Progenitor cell of endocrine pancreas (in vitro differentiated cells): Measurements from ENCODE around the gene CCDC92. TPM values are rescaled to one million over a fixed set of nuclear protein-coding genes. Genes with fewer than 3 reads are reported as not detected.
"Not testable (repeated sequence)": the region's sequence is repeated elsewhere in the genome, so short reads cannot be mapped to it uniquely, and the experiment has no call there.

ENCODE experiments used
- DNase-seq: peaks from one replicate; pipeline ENCODE4 v3.0.0; 2021; ENCODE audit warnings: low spot score; ENCODE audit not compliant: unreplicated experiment
- H3K27ac Mint-ChIP-seq: 2 replicates; pipeline ENCODE4 v1.8.0; 2021; ENCODE audit warnings: mild to moderate bottlenecking, moderate library complexity, mixed read lengths
- H3K27me3 Mint-ChIP-seq: 2 replicates; pipeline ENCODE4 v1.8.0; 2021; ENCODE audit warnings: mixed read lengths
- H3K36me3 Mint-ChIP-seq: 2 replicates; pipeline ENCODE4 v1.8.0; 2022; ENCODE audit warnings: mixed read lengths; ENCODE audit not compliant: insufficient read depth
- H3K4me1 Mint-ChIP-seq: 2 replicates; pipeline ENCODE4 v1.8.0; 2021; ENCODE audit warnings: low read depth, mixed read lengths
- H3K4me3 Mint-ChIP-seq: 2 replicates; pipeline ENCODE4 v1.8.0; 2021; ENCODE audit warnings: low read depth, mild to moderate bottlenecking, moderate library complexity, mixed read lengths
- H3K9me3 Mint-ChIP-seq: 2 replicates; pipeline ENCODE4 v1.8.0; 2021; ENCODE audit warnings: low read depth, mixed read lengths
- CTCF ChIP-seq: fragments of 200-600 bp; sonication (generic); IDR thresholded peaks from one replicate; pipeline ENCODE4 v1.5.0; 2021; ENCODE audit warnings: antibody characterized with exemption, mild to moderate bottlenecking; ENCODE audit not compliant: unreplicated experiment
- total RNA-seq: library from RNA; stranded (reverse); gene quantifications from 2 replicates; pipeline ENCODE4 v1.2.1, GENCODE V29; 2021

The CCDC92 gene
- total RNA-seq, 1 donor from 2014 or later, result 59.1 TPM

GRCh38 chr12:123948401-123948795 is 24.2 kb downstream of the CCDC92 start:
- DNase-seq, result no peak
- peaks cover 1% of the 10 kb centered on the region for H3K4me1 Mint-ChIP-seq
- H3K27ac Mint-ChIP-seq, result no peak overlapping the region
- TF ChIP-seq CTCF, result no peak
- peaks cover 8% of the 10 kb centered on the region for H3K9me3 Mint-ChIP-seq
- H3K27me3 Mint-ChIP-seq, result no peaks in the 10 kb centered on the region
- peaks cover 37% of the 10 kb centered on the region for H3K36me3 Mint-ChIP-seq
- H3K4me3 Mint-ChIP-seq, result no peak overlapping the region

DNA sequence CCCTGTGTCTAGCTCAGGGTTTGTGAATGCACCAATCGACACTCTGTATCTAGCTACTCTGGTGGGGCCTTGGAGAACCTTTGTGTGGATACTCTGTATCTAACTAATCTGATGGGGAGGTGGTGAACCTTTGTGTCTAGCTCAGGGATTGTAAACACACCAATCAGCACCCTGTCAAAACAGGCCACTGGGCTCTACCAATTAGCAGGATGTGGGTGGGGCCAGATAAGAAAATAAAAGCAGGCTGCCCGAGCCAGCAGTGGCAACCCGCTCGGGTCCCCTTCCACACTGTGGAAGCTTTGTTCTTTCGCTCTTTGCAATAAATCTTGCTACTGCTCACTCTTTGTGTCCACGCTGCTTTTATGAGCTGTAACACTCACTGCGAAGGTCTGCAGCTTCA is 25.1 kb downstream of the CCDC92 start:
- Mint-ChIP-seq H3K36me3 (peaks cover 42% of the 10 kb centered on the region), H3K27ac (peak overlapping the region; percentile 7)
- H3K4me1 Mint-ChIP-seq, DNase-seq, H3K4me3 Mint-ChIP-seq, H3K27me3 Mint-ChIP-seq, H3K9me3 Mint-ChIP-seq: not testable (repeated sequence)

DNA sequence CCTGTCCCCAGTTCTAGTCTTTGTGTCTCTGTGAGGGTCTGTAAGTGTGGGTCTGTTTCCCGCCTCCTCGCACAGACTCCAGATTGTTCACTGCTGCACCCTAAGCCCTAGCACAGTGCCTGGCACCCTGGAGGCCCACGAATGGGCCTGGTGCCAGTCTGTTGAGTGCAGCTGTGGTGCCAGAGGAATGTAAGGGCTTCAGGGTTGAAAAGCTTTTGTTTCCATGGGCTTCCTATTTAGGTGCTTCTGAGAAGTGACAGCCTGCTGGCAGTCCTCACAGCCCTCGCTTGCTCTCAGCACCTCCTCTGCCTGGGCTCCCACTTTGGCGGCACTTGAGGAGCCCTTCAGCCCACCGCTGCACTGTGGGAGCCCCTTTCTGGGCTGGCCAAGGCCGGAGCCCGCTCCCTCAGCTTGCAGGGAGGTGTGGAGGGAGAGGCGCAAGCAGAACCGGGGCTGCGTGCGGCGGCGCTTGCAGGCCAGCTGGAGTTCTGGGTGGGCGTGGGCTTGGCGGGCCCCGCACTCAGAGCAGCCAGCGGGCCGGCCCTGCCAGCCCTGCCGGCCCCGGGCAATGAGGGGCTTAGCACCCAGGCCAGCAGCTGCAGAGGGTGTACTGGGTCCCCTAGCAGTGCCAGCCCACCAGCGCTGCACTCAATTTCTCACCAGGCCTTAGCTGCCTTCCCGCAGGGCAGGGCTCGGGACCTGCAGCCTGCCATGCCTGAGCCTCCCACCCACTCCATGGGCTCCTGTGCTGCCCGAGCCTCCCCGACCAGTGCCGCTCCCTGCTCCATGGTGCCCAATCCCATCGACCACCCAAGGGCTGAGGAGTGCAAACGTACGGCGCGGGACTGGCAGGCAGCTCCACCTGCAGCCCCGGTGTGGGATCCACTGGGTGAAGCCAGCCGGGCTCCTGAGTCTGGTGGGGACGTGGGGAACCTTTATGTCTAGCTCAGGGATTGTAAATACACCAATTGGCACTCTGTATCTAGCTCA is 25.8 kb downstream of the CCDC92 start:
- not testable (repeated sequence) for DNase-seq, H3K4me1 Mint-ChIP-seq, H3K4me3 Mint-ChIP-seq, H3K27ac Mint-ChIP-seq, H3K27me3 Mint-ChIP-seq, H3K9me3 Mint-ChIP-seq
- H3K36me3 Mint-ChIP-seq, result peaks cover 49% of the 10 kb centered on the region

- Mint-ChIP-seq H3K9me3 (peaks cover 8% of the 10 kb centered on the region), H3K27me3 (no peaks in the 10 kb centered on the region), H3K36me3 (peaks cover 55% of the 10 kb centered on the region), H3K4me1 (peaks cover 1% of the 10 kb centered on the region), H3K4me3 (no peak overlapping the region), H3K27ac (no peak overlapping the region)
- no peak for TF ChIP-seq CTCF
- DNase-seq, result no peak
Measured at GRCh38 chr12:123946152-123946515, 26.5 kb downstream of the CCDC92 start.

DNA sequence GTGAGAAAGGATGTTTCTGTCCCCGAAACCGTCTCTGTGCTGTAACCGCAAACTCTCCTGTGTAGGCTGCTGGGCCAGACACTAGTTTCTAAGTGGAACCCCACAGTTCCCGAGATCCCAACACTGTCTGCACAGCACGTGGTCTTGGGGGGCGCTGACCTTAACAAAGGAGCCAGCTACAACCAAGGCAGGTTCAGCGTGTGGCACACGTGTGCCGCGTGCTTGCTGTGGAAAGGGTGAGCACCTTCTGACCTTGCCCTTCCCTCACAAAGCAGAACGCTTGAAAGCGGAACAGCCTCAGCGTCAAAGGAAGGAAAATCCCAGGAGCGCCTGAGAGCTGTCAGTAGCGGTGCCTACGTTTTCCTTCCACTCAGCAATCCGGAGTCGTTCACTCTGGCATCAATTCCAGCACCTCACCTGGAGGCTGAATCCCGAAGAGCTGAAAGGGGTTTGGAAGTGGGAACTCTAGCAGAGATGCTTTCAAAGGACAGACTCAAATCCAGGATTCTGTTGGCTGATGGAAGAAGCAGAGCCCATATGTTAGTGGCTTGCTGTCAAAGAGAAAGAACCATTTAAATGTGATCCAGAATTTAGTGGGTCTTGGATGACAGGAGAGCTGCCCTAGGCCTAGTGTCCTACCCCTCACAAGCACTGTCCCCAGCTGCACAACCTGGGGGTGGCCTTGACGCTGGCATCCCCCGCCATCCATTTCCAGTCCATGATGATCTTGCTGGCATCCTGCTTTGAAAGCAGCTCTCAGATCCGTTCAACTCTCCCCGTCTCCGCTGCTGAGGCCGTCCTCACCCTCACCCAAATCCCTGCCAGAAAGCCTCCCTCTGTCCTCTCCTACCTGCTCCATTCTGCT is 27.1 kb downstream of the CCDC92 start:
- no peaks in the 10 kb centered on the region for H3K27me3 Mint-ChIP-seq
- H3K9me3 Mint-ChIP-seq, result peaks cover 8% of the 10 kb centered on the region
- no peak for DNase-seq
- peaks cover 55% of the 10 kb centered on the region for H3K36me3 Mint-ChIP-seq
- H3K4me1 Mint-ChIP-seq, result peaks cover 1% of the 10 kb centered on the region
- TF ChIP-seq CTCF, result no peak
- H3K4me3 Mint-ChIP-seq, result no peak overlapping the region
- no peak overlapping the region for H3K27ac Mint-ChIP-seq

DNA sequence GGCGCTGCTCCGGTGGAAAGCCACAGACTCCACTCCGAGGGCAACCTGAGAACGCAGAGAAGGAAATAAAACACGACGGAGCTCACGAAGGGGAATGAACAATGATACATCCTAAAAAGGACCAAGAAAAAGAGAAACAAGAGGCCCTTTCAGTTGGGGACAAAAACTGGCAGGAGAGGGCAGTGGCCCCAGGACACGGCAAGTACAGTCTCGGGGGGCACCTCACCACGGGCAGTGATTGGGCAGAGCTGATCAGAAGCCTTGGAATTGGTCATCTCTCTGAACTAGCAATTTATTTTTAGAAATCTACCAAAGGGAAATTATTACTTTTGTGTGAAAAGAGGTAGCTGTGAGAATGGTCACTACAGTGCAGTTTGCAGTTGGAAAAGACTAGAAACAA is 27.9 kb downstream of the CCDC92 start:
- Mint-ChIP-seq H3K27ac (no peak overlapping the region), H3K36me3 (peaks cover 50% of the 10 kb centered on the region), H3K27me3 (no peaks in the 10 kb centered on the region), H3K9me3 (peaks cover 4% of the 10 kb centered on the region), H3K4me1 (peaks cover 1% of the 10 kb centered on the region), H3K4me3 (no peak overlapping the region)
- DNase-seq, result no peak
- TF ChIP-seq CTCF, result no peak
